GM13976 (cell line): ENCODE data around the gene CGB8.
"Not testable (repeated sequence)": the region's sequence is repeated elsewhere in the genome, so short reads cannot be mapped to it uniquely, and the experiment has no call there.

Experiments used
- DNase-seq: peaks from one replicate; pipeline ENCODE4 v3.0.0; 2012; ENCODE audit warnings: low spot score
- in situ Hi-C: fragments of 300-500 bp; cut with MboI; formaldehyde crosslinking; loops from one replicate; pipeline ENCODE4 v1.12.0; 2022; ENCODE audit warnings: low sequenced_read_pairs, mixed read lengths, inconsistent platforms; ENCODE audit not compliant: unreplicated experiment
- TF ChIP-seq, protein P1 (sequence below): IDR thresholded peaks from 2 replicates; pipeline ENCODE4 v1.5.1; 2012; ENCODE audit warnings: borderline replicate concordance, mild to moderate bottlenecking; ENCODE audit not compliant: insufficient read depth; ENCODE audit errors: extremely low read depth, missing control alignments, control extremely low read depth

CGB8 gene

DNA sequence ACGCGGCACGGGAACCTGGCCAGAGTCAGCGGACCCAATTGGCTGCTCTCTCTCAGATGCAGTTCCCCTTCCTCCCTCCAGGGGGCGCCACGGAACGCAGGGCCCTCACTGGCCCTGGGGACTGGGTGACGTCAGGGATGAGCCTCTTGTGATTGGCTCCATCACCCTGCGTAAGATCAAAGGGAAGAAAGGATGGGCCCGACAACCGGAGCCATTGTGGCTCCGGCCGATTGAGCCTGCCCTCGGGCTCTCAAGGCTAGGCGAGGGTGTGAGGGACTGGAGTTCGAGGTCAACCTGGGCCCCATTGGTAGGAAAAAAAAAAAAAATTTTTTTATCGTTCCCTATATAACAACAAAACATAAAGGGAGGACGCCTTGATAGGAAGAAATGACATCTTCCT is 12.1 kb downstream of the CGB8 start, which contains the start of gene CGB1:
Gene CGB1, minus strand, starts transcription at position 81 of the 400 bp plus-strand sequence. CDS start 184 bp downstream, outside the sequence.
- peak; percentile 38 for DNase-seq
- TF ChIP-seq, protein P1, sequence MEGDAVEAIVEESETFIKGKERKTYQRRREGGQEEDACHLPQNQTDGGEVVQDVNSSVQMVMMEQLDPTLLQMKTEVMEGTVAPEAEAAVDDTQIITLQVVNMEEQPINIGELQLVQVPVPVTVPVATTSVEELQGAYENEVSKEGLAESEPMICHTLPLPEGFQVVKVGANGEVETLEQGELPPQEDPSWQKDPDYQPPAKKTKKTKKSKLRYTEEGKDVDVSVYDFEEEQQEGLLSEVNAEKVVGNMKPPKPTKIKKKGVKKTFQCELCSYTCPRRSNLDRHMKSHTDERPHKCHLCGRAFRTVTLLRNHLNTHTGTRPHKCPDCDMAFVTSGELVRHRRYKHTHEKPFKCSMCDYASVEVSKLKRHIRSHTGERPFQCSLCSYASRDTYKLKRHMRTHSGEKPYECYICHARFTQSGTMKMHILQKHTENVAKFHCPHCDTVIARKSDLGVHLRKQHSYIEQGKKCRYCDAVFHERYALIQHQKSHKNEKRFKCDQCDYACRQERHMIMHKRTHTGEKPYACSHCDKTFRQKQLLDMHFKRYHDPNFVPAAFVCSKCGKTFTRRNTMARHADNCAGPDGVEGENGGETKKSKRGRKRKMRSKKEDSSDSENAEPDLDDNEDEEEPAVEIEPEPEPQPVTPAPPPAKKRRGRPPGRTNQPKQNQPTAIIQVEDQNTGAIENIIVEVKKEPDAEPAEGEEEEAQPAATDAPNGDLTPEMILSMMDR: peak; percentile 24
- in situ Hi-C loops: not testable (repeated sequence)

DNA sequence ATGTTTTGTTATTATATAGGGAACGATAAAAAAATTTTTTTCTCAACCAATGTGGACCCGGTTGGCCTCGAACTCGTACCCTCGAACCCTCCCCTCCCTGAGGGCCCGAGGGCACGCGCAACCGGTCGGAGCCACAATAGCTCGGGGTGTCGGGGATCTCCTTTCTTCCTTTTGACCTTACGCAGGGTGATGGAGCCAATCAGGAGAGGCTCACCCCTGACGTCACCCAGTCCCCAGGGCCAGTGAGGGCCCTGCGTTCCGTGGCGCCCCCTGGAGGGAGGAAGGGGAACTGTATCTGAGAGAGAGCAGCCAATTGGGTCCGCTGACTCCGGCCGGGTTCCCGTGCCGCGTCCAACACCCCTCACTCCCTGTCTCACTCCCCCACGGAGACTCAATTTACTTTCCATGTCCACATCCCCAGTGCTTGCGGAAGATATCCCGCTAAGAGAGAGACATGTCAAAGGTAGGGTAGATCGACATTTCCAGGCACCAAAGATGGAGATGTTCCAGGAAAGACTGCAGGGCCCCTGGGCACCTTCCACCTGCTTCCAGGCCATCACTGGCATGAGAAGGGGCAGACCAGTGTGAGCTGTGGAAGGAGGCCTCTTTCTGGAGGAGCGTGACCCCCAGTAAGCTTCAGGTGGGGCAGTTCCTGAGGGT is 17.1 kb downstream of the CGB8 start, which contains the start of gene CGB2:
Gene CGB2, plus strand, starts transcription at position 249 of the 660 bp plus-strand sequence. Its CDS starts 206 bp downstream, at position 455.
- peak; percentile 78 for DNase-seq
- TF ChIP-seq, protein P1: peak; percentile 10
- in situ Hi-C loops: not testable (repeated sequence)

DNA sequence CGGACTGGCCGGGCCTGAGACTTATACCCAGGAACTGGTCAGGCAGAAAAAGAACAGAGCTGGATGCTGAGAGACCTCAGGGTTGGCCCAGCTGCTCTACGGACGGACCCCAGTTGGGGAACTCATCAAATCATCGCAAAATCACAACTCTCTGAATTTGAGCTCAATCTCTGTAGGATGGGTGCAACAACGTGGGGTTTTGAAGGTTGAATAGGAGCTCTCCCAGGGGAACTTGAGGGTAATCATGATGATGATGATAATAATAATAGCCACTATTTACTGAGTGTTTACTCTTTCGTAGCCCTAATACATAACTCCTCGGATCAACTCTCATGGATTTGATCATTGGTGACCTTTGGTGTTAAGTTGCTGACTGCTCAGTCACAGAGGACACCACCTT is 18.6 kb downstream of the CGB8 start:
- DNase-seq, in situ Hi-C loops: not testable (repeated sequence)

DNA sequence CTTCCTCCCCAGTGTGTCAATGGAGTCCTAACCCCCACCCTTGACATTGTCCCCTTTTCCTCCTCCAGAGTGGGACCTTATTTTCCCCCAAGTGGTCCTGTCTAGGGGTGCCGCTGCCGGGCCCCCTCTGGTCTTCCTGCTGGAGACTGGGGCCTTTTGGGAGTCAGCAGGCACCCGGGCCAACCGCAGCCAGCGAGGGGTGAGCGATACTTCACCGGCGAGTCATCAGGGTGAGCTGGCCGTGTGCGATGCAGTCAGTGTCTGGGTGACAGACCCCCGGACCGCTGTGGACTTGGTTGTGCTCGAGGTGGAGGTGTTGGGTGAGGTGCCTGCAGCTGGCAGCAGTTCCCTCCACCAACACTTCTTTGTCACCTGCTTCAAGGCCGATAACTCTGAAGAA is 19.2 kb downstream of the CGB8 start:
- DNase-seq, in situ Hi-C loops: not testable (repeated sequence)

DNA sequence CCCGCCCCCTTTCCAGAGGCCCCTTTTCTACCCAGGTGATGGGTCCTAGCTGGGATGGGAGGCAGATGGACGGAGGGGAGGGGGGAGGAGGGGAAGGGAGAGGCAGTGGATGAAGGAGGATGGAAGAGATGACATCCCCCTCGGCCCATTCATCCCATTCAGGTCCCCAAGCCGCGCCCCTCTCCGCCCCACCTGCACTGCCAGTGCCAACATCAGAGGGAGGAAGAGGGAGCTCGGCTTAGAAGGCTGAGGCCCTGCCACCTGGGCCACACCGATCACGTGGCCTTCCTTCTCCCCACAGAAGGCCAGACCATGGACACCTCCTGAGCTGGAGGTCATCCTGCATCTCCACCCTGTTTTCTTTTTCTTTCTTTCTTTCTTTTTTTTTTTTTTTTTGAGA is 20.2 kb downstream of the CGB8 start:
- DNase-seq, in situ Hi-C loops: not testable (repeated sequence)

DNA sequence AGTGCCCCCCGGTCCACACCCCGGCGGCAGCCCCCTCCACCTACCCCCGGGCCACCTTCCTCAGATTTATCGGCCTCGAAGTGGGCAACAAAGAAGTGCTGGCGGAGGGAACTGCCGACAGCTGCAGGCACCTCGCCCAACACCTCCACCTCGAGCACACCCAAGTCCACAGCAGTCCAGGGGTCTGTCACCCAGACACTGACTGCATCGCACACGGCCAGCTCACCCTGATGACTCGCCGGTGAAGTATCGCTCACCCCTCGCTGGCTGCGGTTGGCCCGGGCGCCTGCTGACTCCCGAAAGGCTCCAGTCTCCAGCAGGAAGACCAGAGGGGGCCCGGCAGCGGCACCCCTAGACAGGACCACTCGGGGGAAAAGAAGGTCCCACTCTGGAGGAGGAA is 23.3 kb downstream of the CGB8 start:
- in situ Hi-C loops, DNase-seq: not testable (repeated sequence)

DNA sequence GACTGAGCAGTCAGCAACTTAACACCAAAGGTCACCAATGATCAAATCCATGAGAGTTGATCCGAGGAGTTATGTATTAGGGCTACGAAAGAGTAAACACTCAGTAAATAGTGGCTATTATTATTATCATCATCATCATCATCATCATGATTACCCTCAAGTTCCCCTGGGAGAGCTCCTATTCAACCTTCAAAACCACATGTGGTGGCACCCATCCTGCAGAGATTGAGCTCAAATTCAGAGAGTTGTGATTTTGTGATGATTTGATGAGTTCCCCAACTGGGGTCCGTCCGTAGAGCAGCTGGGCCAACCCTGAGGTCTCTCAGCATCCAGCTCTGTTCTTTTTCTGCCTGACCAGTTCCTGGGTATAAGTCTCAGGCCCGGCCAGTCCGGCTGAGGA is 23.8 kb downstream of the CGB8 start:
- DNase-seq, in situ Hi-C loops: not testable (repeated sequence)

DNA sequence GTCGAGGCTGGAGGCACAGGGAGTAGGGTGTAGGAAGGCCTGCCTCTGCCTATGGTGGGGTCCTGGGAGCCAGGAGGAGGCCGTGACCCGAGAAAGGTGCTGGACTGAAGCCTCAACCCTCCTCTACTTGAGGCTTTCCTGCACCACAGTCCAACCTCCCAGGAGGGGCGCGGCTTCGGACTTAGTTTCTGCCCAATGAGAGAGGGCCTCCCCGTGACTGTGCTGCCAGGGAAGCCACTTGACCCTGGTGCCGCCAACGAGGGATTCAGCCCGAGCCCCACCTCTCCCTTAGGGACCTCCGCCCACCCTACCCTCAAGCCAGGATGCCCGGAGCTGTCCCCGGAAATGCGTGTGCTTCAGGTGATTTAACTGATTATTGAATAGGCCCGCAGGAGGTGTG is 24.7 kb downstream of the CGB8 start, which contains the start of gene CGB3:
Gene CGB3, minus strand, starts transcription at position 101 of the 400 bp plus-strand sequence. CDS start 362 bp downstream, outside the sequence.
- in situ Hi-C loops, DNase-seq: not testable (repeated sequence)

DNA sequence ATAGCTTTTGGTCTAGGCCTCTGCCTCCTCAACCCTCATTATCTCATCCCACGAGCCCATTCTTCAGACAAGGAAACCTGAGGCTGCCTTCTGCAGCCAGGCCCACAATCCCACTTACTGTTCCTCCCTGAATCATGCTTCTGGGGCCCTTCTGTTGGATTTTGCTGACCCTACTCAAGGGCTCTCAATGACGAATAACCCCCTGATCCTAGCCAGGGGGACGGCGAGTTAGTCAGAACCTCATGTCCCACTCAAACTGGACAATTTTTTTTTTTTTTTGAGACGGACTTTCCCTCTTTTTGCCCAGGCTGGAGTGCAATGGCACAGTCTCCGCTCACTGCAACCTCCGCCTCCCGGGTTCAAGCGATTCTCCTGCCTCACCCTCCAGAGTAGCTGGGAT is 26.8 kb downstream of the CGB8 start:
- in situ Hi-C loops: no loop called here
- TF ChIP-seq, protein P1: no peak
- no peak for DNase-seq
